HG03469 (cell line): Measurements from ENCODE around the gene ATP8B4.
"Not testable (repeated sequence)": the region's sequence is repeated elsewhere in the genome, so short reads cannot be mapped to it uniquely, and the experiment has no call there.

Experiments used
- ATAC-seq: cut with Tn5 transposase; IDR thresholded peaks from one replicate; pipeline ENCODE4 v1.9.1; 2021; ENCODE audit warnings: mild to moderate bottlenecking, moderate library complexity, moderate number of reproducible peaks; ENCODE audit not compliant: unreplicated experiment

Gene ATP8B4

GRCh38 chr15:50109076-50109987 lies 9.7 kb downstream of the ATP8B4 start:
- ATAC-seq: no peak

GRCh38 chr15:50108461-50108860 lies 10.6 kb downstream of the ATP8B4 start:
- ATAC-seq: no peak

GRCh38 chr15:50107591-50108408 lies 11.2 kb downstream of the ATP8B4 start:
- peak; percentile 94 for ATAC-seq

- ATAC-seq: no peak
Observed at GRCh38 chr15:50107157-50107556, 11.9 kb downstream of the ATP8B4 start.

GRCh38 chr15:50106457-50106856 lies 12.6 kb downstream of the ATP8B4 start:
- no peak for ATAC-seq

- no peak for ATAC-seq
Observed at GRCh38 chr15:50100486-50100885, 18.5 kb downstream of the ATP8B4 start.

- no peak for ATAC-seq
Observed at GRCh38 chr15:50098545-50098944, 20.5 kb downstream of the ATP8B4 start.

GRCh38 chr15:50095938-50096821 lies 22.9 kb downstream of the ATP8B4 start:
- ATAC-seq: no peak

GRCh38 chr15:50089386-50089785 lies 29.6 kb downstream of the ATP8B4 start:
- not testable (repeated sequence) for ATAC-seq

- no peak for ATAC-seq
Observed at GRCh38 chr15:50084932-50085331, 34.1 kb downstream of the ATP8B4 start.

- no peak for ATAC-seq
Observed at GRCh38 chr15:50083424-50084025, 35.5 kb downstream of the ATP8B4 start.

- no peak for ATAC-seq
Observed at GRCh38 chr15:50082066-50082465, 37.0 kb downstream of the ATP8B4 start.

GRCh38 chr15:50077651-50078050 lies 41.4 kb downstream of the ATP8B4 start:
- ATAC-seq: no peak

- ATAC-seq: no peak
Observed at GRCh38 chr15:50077176-50077575, 41.9 kb downstream of the ATP8B4 start.

- ATAC-seq: no peak
Observed at GRCh38 chr15:50075319-50075718, 43.7 kb downstream of the ATP8B4 start.

- ATAC-seq: no peak
Observed at GRCh38 chr15:50071551-50072258, 47.3 kb downstream of the ATP8B4 start.

- no peak for ATAC-seq
Observed at GRCh38 chr15:50068016-50068415, 51.0 kb downstream of the ATP8B4 start.

- ATAC-seq: no peak
Observed at GRCh38 chr15:50067254-50067653, 51.8 kb downstream of the ATP8B4 start.

GRCh38 chr15:50066666-50067065 lies 52.4 kb downstream of the ATP8B4 start:
- no peak for ATAC-seq

GRCh38 chr15:50066202-50066601 lies 52.8 kb downstream of the ATP8B4 start:
- peak; percentile 54 for ATAC-seq
